Activated T-helper 1 cell treated with Interleukin-2 at 50 U/mL for 16 hours (primary cell): ENCODE results near the gene GUCD1.

Experiments used
- DNase-seq: peaks from one replicate; pipeline ENCODE4 v3.0.0-alpha.2; 2020; ENCODE audit warnings: low read depth

Gene GUCD1

DNA sequence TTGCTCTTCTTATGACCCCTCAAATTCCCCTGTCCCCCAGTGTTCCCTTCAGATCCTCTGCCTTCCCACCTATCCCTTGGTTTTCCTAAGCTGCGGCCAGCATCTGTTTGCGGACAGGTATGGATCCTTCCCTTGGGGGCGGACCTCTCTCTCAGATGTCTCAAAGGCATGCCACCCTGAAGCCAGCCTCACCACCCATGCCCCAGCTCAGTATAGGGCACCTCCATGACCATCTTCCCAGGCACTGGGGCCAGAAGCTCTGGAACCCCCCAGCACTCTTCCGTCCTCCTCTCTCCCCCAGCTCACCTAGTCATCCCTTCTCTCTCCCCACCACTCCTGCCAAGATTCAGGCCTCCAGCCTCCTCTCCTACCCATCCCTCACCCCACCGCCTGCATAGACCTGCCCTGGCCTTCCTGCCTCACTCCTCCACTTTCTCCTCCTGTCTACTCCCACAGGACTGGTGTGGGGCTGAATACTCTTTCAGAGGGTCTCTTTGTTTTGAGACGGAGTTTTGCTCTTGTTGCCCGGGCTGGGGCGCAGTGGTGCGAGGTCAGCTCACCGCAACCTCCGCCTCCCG, 35.7 kb upstream of the GUCD1 start:
- no peak for DNase-seq

DNA sequence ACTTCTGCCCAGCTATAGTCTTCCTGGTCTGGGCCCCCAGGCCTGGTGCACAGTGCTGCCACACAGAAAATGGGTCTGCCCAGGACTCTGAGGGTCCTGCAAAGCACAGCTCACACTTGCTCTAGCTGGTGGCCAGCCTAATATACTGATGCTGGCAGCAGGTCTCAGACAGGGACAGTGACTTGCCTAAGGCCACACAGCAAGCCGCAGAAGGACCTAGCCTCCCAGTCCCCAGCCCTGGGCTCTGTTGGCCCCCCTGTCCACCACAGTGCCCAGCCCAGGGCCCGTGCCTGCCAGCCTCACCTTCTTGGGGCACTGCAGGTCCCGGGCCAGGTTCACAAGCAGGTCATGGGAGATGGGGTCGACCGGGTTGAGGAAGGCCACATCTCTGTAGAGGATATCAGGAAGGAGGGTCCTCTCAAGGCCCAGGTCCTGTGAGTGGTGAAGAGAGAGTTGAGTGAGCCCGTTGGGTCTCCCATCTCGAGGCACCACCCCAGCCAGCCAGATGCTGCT, 34.6 kb upstream of the GUCD1 start:
- no peak for DNase-seq

DNA sequence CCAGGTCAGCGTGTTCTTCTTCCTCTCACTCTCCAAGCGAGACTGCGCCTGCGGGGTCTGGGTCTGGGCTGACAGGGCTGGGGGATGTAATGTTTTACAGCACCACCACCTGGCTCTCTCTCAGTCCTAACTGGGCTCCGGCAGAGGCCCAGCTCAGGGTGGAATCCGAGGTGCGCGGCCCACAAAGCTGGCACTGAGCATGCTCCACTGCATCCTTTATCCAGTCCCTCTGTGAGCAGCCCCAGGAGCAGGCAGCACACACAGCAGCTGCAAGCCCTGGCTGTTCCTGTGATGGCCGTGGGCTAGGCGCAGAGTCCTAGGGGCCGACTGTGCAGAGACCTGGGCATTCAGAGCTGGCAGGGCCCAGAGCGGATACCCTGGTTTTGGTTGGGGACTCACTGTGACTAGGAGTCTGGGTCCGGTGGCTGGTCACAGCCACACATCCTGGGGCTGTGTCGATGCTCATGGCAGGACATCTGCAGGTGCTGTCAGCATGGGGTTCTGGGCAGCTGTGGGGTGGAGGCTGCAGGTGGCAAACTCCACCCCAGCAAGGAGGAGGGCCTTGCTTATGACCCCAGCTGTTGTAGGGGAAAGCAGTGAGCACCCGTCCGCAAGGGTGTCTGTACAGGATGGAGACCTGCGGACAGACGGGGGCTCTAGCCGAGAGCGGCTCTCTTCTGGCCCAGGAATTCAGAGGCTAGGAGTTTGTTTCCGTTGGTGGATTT, 34.0 kb upstream of the GUCD1 start:
- DNase-seq = no peak

DNA sequence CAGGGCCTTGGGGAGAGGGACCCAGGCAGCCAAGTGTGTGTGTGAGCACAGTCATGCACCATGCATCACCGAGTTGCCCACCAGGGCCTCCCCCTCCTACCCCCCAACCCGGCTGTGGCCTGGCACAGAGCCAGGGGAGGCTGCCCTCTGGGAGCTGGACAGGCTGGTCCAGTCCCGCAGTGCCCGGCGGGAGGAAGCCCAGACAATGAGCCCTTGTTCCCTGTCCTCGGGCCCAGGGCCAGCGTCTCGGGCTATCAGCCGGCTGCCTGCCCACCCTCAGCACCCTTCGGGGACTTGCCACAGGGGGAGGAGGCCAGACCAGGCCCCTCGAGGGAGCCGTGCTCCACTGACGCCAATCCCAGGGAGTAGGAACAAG, 33.4 kb upstream of the GUCD1 start:
- DNase-seq = no peak

DNA sequence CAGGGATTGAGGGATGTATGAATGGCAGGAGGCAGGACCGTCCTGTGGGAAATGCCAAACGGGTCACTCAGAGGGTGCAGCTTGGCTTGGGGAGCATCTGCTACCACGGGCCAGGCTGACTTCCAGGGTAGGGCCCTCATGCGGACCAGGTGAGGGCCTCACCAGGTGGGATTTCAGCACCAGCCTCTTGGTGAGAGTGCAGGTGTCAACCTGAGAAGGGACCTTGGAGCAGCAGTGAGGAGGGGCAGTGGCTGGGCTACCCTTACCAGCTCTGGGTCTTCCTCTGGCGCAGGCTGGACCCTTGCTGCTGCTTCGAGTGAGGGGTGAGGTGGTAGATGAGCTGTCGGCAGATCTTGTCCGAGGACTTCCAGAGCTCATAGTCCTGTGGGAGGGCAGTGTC, 33.0 kb upstream of the GUCD1 start:
- DNase-seq = no peak

DNA sequence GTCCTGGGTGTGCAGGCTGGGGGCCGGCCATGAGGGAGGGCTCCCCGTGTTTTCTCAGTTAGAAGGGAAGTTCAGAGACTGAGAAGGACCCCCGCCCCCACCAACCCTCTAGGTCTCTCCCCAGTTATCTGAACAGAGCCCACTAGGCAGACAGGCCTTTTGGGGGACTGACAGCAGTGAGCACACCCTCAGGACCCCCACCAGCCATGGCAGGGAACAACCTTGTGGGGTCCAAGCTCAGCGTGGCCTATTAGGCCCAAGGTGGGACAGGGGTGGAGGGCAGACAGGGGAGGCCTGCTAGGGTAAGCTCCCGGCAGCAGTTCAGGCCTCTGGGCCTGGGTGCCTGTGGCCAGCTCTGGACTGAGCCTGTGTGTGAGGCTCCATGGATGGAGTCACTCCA, 32.3 kb upstream of the GUCD1 start:
- DNase-seq = no peak

DNA sequence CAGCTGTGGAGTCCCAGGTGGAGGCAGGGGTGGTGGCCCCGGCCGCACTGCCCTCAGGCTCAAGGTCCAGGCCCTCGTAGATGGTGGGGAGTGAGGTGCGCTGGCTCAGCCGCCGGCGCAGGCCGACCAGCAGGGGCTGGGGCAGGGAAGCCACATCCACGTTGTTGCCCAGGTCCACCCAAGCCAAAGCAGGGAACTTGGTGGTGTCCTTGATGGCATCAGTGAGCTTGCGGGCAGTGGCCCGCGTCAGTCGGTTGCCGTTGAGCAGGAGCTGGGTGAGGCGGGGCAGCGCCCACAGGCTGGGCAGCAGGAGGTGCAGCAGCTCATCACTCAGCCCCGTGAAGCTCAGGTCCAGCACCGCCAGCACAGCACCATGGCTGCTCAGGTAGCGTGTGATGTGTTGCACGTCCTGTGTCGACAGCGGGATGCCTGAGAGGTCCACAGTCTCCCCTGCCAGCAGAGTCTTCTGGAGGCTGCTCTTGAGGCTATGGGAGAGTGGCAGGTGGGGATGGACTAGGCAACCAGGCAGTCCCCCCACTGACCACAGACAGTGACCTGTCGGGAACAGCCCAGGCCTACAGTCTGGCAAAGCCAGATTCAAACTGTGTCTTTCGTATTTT, 31.1 kb upstream of the GUCD1 start:
- DNase-seq = no peak

DNA sequence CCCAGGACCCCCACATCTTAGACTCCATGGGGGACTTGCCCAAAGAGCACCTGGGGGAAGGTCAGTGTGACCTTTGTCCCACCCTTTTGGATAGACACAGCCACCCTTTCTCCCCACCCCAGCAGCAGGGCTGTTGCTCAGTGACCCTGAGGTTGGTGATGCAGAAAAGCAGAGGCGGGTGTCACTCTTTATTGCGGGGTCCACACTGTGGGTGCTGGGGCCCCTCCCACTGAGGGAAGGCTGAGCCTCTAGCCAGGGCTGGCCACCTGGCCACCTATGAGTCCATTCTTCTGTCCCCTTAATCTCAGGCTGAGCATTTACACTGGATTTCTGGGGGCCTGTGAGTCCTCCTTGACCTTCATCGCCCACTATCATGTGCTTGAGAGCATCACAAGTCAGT, 30.5 kb upstream of the GUCD1 start:
- DNase-seq = no peak

DNA sequence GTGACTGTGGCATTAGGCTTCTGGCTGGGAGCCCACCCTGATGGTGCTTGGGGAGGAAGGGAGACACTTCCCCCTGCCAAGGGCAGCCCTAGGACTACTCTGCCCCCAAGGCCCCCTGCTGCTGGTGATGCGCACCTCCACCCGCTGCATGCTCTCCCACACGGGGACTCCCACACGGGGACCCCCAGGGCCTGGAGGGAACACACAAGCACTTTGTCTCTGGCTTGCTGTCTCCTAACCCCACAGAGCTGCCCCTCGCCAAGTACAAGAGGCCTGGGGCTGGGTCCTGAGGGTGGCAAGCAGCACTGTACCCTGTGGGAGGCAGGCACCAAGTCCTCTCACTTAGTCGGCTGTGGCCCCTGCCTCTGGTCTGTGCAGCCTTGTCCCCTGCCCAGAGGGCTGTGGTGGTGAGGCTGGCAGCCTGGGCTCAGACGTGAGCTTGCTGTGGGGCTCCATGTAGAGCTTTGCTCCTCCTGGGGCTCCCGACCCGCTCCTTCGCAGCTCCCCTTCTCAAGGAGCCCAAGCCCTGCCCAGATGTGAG, 30.0 kb upstream of the GUCD1 start:
- DNase-seq = no peak

DNA sequence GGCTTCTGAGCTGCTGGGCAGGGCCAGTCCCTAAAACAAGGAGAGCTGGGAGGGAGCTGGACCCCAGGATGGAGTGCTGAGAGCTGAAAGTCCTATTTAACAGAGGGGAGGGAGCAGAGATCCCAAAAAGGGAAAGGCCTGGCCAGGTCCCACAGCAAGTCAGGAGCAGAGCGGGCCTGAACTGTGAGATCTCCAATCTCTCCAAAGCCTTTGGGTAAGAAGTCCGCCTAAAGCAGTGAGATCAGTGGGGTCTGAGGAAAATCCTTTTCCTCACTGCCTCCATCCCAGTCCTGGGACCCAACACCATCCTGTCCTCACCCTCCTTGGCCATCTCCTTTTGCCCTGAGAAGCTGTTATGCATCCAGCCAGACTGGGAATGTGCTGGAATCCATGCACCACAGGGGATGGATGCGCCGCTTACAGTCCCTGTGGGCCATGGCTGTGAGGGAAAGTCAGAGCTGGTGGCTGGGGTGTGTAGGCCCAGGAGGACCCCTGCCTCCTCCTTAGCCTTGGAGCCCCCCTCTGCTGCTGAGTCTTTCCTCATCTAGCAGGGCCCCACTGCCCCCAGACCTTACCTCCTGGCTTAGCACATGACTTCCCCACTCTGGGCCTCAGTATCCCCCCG, 29.3 kb upstream of the GUCD1 start:
- DNase-seq = no peak

DNA sequence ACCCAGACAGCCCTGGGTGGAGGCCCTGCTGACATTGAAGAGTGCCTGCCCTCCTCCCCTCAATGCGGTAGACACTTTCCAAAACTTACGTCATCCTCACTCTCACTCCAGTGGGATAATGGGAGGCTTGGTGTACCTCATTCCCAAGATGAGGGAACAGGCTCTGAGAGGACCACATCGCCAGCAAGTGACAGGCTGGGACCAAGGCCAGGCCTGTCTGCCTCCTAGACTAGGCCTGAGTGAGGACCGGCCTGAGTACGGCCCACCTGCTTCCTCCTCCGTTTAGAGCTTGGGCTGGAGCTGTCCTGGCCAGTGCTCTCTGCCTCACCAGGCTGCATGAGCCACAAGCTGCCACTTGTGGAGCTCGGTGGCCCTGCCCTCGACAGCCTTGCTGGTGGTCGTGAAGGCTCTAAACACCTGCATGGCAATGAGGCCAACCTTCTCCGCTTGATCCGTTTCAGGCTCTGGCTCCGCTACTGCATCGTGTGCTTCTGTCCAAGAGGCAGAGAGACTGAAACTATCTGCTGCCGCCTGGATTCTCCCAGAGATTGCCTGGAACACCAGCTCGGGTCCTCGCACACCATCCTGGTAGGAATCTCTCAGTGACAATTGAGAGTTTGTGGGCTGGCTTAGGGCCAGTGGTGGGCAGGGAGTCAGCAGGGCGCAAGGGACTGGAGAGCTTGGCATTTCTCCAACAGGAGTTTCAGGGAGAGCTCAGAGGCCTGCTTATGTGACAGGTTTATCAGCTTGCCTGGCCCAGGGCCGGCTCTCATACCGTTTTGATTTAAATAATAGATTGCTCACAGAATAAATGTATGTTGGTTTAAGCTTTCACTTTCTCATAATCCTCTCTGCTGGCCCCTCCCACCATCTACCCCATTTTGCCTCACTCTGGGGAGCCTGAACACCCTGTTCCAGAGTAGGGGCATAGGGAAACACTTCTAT, 28.6 kb upstream of the GUCD1 start:
- DNase-seq = no peak

DNA sequence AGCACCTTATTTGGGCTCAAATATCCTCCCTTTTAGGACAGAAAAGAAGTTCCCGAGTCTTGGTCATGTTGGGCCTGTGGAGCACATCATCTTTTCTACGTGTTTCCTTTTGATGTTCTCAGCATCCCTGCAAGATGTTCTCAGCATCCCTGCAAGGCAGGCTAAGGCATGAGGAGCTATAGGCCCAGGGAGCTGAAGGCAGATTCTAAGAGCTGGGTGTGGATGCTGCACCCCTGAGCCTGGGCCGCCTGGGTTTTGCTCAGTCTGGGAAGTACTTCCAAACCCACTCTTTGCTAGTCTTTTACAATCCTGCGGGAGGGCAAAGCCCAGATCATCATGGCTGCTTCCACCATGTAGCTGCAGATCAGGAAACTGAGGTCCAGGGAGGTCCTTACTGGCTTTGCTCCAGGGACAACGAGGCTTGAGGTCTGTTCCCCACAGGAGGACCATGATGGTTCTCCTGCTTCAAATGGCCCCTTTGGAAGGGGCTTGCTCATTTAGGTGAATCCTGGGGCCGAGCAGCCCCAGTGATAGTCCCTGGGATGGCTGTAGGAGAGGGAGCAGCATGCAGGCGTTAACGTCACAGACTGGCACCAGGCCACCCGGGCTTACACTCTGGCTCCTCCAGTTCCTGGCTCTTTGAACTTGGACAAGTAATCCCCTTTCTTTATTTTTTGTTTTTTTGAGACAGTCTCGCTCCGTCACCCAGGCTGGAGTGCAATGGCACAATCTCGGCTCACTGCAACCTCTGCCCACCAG, 27.3 kb upstream of the GUCD1 start:
- DNase-seq = no peak

DNA sequence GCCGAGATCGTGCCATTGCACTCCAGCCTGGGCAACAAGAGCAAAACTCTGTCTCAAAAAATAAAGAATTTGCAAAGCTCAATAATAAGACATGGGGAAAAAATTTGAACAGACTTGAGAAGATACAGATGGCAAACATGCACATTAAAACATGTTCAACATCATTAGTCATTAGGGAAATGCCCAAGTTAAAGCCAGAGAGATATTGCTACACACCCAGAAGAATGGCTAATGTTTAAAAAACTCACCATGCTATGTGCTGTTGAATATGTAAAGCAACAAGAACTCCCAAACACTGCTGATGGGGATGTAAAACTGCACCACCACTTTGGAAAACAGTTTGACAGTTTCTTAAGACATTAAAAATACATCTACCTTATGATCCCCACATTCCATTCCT, 25.3 kb upstream of the GUCD1 start:
- no peak for DNase-seq

DNA sequence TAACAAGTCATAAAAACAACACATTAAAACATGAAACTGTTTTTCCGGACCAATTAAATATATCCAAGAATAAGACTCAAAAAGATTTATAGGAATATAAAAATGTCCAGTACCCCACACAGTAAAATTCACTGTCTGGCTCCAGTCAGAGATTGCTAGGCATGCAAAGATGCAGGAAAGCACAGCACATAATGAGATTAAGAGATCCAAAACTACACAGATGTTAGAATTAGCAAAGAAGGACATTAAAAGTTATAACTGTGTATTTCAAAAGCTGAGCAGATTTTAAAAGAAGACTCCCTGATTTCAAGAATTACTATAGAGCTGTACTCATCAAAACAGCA, 24.3 kb upstream of the GUCD1 start:
- no peak for DNase-seq

DNA sequence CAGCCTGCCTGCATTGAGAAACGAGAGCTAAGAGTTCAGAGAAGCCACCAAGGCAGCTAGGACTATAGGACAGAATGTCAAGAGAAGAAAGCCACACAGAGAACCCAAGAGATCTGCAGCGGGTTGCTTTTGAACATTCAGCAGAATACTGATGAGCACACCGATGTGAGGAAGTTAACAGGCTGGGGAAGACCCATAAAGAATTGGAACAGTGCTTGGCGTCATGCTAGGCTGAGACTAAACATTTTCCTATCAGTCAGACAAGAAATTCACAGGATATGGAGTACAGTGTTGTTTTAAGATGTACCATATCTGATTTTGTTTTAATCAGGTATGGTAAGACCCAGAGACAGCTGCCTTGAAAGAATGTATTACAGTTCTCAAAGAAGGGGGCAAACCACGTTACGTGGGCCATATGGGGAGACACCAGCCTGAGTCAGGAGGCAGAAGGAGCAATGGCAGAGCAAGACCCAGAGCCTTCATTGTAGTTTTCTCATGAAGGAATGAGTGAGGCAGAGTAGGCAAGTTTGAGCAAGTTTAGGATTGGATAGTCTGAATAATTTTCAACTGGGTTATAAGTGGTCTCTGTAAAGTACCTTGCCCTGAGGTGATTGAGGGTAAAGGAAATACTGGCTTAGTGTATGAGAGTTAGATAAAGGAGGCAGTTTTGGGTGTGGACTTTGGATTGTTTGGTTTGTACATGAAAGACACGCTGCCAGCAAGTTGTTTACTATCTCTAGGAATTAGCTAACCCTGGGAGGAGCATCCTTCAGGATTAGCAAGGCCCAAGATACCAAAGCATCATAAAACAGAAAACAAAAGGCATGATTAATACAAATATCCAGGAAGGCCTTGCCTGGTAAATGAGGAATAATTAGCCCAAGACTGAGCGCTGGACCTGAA, 23.7 kb upstream of the GUCD1 start:
- DNase-seq = no peak

DNA sequence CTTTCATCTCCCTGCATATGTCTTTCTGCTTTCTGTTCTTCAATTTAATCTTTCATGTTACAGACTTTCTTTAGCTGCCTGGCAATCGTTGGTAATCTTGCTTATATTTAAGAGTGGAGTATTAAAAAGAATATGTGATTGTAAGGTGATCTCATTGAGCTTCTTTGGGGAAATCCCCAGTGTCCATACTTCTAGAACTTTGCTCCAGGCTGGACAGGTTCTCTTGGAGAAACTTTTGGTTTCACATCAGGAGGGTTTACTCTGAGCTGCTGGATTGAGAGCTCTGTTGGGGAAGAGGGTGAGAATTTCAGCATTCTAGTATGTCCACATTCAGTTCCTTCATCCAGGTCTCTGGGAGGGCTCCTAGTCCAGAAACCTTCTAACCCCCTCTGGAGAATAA, 21.8 kb upstream of the GUCD1 start:
- no peak for DNase-seq

DNA sequence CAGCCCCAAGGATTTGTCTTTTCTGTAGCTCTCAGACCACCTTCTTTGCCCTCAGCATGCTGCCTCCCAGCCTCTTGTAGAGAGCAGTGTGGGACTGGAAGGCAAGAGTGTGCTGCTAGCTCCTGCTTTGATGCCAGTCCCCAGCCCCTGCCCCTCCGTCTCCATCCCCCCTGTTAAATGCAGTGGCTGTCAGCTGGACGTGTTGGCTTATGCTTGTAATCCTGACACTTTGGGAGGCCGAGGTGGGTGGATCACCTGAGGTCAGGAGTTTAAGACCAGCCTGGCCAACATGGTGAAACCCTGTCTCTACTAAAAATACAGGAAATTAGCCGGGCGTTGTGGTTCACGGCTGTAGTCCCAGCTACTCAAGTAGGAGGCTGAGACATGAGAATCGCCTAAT, 16.3 kb upstream of the GUCD1 start:
- no peak for DNase-seq

DNA sequence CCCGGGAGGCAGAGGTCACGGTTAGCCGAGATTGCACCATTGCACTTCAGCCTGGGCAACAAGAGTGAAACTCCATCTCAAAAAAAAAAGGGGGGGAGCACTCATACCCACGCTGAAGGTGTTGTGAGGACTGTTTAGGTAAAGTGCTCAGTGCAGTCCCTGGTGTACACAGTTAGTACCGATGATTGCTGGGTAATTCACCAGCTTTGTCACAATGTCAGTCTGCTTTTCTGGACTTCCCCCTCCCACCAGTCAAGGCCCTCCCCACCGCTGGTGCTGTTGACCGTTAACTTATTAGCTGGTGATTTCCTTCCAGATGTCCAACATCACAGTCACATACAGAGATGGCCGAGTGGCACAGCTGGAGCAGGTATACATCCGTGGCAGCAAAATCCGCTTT, 12.7 kb upstream of the GUCD1 start:
- DNase-seq = no peak

DNA sequence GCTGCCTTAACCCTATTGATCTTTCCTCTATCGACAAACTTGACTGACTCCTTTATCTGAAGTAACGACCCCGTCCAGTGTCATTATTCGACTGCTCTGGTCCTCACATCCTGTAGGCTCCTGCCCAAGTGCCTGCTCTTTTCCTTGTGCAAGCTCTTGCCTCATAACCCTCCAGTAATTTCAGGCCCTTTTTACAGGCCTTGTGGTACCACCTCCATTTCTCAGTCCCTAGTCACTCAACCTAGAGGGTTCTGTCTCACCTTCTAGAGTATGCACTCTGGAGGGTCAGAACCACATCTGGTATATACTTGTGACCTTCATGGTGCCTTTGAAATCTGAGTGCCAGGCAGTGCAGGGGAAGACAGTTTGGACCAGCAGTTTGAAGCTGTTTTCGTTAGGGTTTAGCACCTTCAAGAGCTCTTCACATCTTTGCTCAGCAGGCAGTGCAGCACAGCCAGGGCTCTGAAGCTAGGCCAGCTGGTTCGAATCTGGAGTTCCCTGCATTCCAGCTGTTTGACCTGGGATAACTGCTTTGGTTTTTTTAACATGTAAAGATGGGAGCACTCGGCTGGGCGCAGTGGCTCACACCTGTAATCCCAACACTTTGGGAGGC, 12.1 kb upstream of the GUCD1 start:
- no peak for DNase-seq

DNA sequence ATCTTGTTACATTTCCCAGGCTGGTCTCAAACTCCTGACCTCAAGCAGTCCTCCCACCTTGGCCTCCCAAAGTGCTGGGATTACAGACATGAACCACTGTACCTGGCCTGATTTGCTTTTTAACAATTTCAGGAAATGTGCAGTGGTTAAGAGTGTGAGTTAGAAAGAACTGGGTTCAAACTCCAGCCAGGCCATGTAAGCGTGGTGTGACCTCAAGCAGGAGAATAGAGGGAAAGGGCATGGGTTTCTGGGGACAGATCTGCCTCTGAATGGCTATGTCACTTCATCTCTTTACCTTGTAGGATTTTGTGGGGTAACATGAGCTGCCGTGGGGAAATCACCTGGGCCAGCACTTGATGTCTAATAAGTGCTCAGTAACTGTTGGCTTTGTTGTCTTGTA, 10.1 kb upstream of the GUCD1 start:
- no peak for DNase-seq
